ENCODE data around the gene PDE4B. TPM values are rescaled to one million over a fixed set of nuclear protein-coding genes. Genes with fewer than 3 reads are reported as not detected.

PDE4B gene
- total and polyA plus RNA-seq, 9 of the 15 experiments (the other 6 are each of a cell fraction or from before 2014, with no cell fraction given), result 0.09 TPM; not detected in 8

DNA sequence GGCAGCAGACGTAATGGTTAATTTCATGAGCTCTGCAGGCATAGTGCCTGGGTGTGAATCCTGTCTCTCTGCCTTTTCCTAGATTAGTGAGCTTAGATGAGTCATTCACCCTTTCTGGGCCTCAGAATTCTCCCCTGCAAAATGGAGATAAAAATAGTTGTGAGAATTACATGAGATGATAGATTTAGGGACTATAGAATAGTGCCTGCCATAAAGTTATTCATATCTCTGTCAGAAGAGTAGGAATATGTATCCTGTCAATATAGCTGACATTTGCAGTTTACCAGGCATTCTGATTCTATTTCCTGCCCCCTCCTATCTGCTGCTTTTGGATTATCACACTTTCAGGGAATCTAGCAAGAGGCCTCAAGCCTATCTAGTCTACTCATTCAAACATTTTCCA lies 112.0 kb downstream of the PDE4B start (continued):
- TF ChIP-seq, protein P1, sequence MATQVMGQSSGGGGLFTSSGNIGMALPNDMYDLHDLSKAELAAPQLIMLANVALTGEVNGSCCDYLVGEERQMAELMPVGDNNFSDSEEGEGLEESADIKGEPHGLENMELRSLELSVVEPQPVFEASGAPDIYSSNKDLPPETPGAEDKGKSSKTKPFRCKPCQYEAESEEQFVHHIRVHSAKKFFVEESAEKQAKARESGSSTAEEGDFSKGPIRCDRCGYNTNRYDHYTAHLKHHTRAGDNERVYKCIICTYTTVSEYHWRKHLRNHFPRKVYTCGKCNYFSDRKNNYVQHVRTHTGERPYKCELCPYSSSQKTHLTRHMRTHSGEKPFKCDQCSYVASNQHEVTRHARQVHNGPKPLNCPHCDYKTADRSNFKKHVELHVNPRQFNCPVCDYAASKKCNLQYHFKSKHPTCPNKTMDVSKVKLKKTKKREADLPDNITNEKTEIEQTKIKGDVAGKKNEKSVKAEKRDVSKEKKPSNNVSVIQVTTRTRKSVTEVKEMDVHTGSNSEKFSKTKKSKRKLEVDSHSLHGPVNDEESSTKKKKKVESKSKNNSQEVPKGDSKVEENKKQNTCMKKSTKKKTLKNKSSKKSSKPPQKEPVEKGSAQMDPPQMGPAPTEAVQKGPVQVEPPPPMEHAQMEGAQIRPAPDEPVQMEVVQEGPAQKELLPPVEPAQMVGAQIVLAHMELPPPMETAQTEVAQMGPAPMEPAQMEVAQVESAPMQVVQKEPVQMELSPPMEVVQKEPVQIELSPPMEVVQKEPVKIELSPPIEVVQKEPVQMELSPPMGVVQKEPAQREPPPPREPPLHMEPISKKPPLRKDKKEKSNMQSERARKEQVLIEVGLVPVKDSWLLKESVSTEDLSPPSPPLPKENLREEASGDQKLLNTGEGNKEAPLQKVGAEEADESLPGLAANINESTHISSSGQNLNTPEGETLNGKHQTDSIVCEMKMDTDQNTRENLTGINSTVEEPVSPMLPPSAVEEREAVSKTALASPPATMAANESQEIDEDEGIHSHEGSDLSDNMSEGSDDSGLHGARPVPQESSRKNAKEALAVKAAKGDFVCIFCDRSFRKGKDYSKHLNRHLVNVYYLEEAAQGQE (IDR thresholded peaks at IDR 0.05; ENCODE audit: borderline replicate concordance), result peak; percentile 10; the same call in 1 of the 2 replicates
- TF ChIP-seq, protein P1 (CRISPR knock-in tag; IDR thresholded peaks at IDR 0.05; ENCODE audit: low read depth), result no peak
- peak; percentile 83 for TF ChIP-seq TCF3 (CRISPR knock-in tag; IDR thresholded peaks at IDR 0.05)
- TF ChIP-seq TRIM24 (IDR thresholded peaks at IDR 0.05), result peak; percentile 67 to 72
- TF ChIP-seq MYNN (IDR thresholded peaks at IDR 0.05), result peak; percentile 59
- TF ChIP-seq MYNN (CRISPR knock-in tag; IDR thresholded peaks at IDR 0.05), result no peak
- TF ChIP-seq, protein P2, sequence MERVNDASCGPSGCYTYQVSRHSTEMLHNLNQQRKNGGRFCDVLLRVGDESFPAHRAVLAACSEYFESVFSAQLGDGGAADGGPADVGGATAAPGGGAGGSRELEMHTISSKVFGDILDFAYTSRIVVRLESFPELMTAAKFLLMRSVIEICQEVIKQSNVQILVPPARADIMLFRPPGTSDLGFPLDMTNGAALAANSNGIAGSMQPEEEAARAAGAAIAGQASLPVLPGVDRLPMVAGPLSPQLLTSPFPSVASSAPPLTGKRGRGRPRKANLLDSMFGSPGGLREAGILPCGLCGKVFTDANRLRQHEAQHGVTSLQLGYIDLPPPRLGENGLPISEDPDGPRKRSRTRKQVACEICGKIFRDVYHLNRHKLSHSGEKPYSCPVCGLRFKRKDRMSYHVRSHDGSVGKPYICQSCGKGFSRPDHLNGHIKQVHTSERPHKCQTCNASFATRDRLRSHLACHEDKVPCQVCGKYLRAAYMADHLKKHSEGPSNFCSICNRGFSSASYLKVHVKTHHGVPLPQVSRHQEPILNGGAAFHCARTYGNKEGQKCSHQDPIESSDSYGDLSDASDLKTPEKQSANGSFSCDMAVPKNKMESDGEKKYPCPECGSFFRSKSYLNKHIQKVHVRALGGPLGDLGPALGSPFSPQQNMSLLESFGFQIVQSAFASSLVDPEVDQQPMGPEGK (CRISPR knock-in tag; IDR thresholded peaks at IDR 0.05; ENCODE audit: borderline replicate concordance), result no peak
- TF ChIP-seq ETS2 (tag; IDR thresholded peaks at IDR 0.05; ENCODE audit: borderline replicate concordance, poor library complexity, severe bottlenecking), result no peak
- TF ChIP-seq EZH2 (IDR thresholded peaks at IDR 0.05; ENCODE audit: borderline replicate concordance, low read depth, low read length), result no peak
- TF ChIP-seq JUND (IDR thresholded peaks at IDR 0.05; ENCODE audit: borderline replicate concordance, low read depth, low read length), result peak; percentile 97
- peak; percentile 97 for TF ChIP-seq JUND (tag; IDR thresholded peaks at IDR 0.05; ENCODE audit: borderline replicate concordance, low read depth, low read length)
- TF ChIP-seq, protein P3, sequence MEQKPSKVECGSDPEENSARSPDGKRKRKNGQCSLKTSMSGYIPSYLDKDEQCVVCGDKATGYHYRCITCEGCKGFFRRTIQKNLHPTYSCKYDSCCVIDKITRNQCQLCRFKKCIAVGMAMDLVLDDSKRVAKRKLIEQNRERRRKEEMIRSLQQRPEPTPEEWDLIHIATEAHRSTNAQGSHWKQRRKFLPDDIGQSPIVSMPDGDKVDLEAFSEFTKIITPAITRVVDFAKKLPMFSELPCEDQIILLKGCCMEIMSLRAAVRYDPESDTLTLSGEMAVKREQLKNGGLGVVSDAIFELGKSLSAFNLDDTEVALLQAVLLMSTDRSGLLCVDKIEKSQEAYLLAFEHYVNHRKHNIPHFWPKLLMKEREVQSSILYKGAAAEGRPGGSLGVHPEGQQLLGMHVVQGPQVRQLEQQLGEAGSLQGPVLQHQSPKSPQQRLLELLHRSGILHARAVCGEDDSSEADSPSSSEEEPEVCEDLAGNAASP (IDR thresholded peaks at IDR 0.05), result no peak
- TF ChIP-seq HDAC3 (IDR thresholded peaks at IDR 0.05; ENCODE audit: borderline replicate concordance, partially characterized antibody), result no peak
- TF ChIP-seq SRSF9 (IDR thresholded peaks at IDR 0.05; ENCODE audit: borderline replicate concordance, low read depth, low read length), result no peak
- peak; percentile 85 for TF ChIP-seq TAL1 (IDR thresholded peaks at IDR 0.05)
- peak; percentile 31; the same call in 1 of the 2 replicates for TF ChIP-seq BHLHE40 (IDR thresholded peaks at IDR 0.05; ENCODE audit: low read length)
- peak; percentile 72 for TF ChIP-seq FOXM1 (IDR thresholded peaks at IDR 0.05; ENCODE audit: low read depth)
- no peak for TF ChIP-seq FOXM1 (CRISPR knock-in tag; IDR thresholded peaks at IDR 0.05; ENCODE audit: low read depth)
- peak; percentile 96 for TF ChIP-seq ARID1B (IDR thresholded peaks at IDR 0.05)
- TF ChIP-seq EP300 (IDR thresholded peaks at IDR 0.05; ENCODE audit: low read length), result peak; percentile 84; the same call in 1 of the 2 replicates
